ENCODE data around the gene DAB2IP. TPM values are rescaled to one million over a fixed set of nuclear protein-coding genes. Genes with fewer than 3 reads are reported as not detected.

The DAB2IP gene
- total and polyA plus RNA-seq, 9 donors = 26.3 to 49.0 (median 39.3) TPM

- Histone ChIP-seq H3K4me3 (ENCODE audit: low read length) (no peak overlapping the region), H3K9me3 (replicated peaks; ENCODE audit: control insufficient read depth, low read depth, low read length) (no peaks in the 10 kb centered on the region), H3K36me3 (ENCODE audit: control insufficient read depth, insufficient read depth, low read length) (peaks cover 53% of the 10 kb centered on the region), H3K27ac (ENCODE audit: low read length) (no peak overlapping the region), H3K4me1 (ENCODE audit: control insufficient read depth, insufficient read depth, low read length) (peaks cover 20% of the 10 kb centered on the region), H3K27me3 (ENCODE audit: control insufficient read depth, insufficient read depth, low read length) (no peaks in the 10 kb centered on the region)
- no peak for DNase-seq
- 87% methylated on average over 3 of the region's 7 CpGs for WGBS (ENCODE audit: insufficient coverage)
Measured at GRCh38 chr9:121679901-121680635, 28.6 kb downstream of the DAB2IP start.

- WGBS (ENCODE audit: insufficient coverage) = 91% methylated on average over 5 of the region's 7 CpGs
- H3K4me3 ChIP-seq (ENCODE audit: low read length) = no peak overlapping the region
- H3K36me3 ChIP-seq (ENCODE audit: control insufficient read depth, insufficient read depth, low read length) = peaks cover 63% of the 10 kb centered on the region
- DNase-seq = no peak
- no peaks in the 10 kb centered on the region for H3K27me3 ChIP-seq (ENCODE audit: control insufficient read depth, insufficient read depth, low read length)
- H3K9me3 ChIP-seq (replicated peaks; ENCODE audit: control insufficient read depth, low read depth, low read length) = no peaks in the 10 kb centered on the region
- peaks cover 11% of the 10 kb centered on the region for H3K4me1 ChIP-seq (ENCODE audit: control insufficient read depth, insufficient read depth, low read length)
- no peak overlapping the region for H3K27ac ChIP-seq (ENCODE audit: low read length)
Measured at GRCh38 chr9:121681404-121681803, 30.0 kb downstream of the DAB2IP start.

GRCh38 chr9:121682201-121682600 is 30.8 kb downstream of the DAB2IP start:
- Histone ChIP-seq H3K27me3 (ENCODE audit: control insufficient read depth, insufficient read depth, low read length) (no peaks in the 10 kb centered on the region), H3K4me3 (ENCODE audit: low read length) (no peak overlapping the region), H3K27ac (ENCODE audit: low read length) (no peak overlapping the region), H3K36me3 (ENCODE audit: control insufficient read depth, insufficient read depth, low read length) (peaks cover 63% of the 10 kb centered on the region), H3K4me1 (ENCODE audit: control insufficient read depth, insufficient read depth, low read length) (peaks cover 12% of the 10 kb centered on the region), H3K9me3 (replicated peaks; ENCODE audit: control insufficient read depth, low read depth, low read length) (no peaks in the 10 kb centered on the region)
- 55% methylated on average over 5 of the region's 6 CpGs for WGBS (ENCODE audit: insufficient coverage)
- no peak for DNase-seq

- H3K9me3 ChIP-seq (replicated peaks; ENCODE audit: control insufficient read depth, low read depth, low read length) = no peaks in the 10 kb centered on the region
- WGBS (ENCODE audit: insufficient coverage) = 40% methylated on average over 3 of the region's 5 CpGs
- no peak overlapping the region for H3K4me3 ChIP-seq (ENCODE audit: low read length)
- H3K27me3 ChIP-seq (ENCODE audit: control insufficient read depth, insufficient read depth, low read length) = no peaks in the 10 kb centered on the region
- DNase-seq = no peak
- no peak overlapping the region for H3K27ac ChIP-seq (ENCODE audit: low read length)
- H3K4me1 ChIP-seq (ENCODE audit: control insufficient read depth, insufficient read depth, low read length) = peaks cover 13% of the 10 kb centered on the region
- peaks cover 64% of the 10 kb centered on the region for H3K36me3 ChIP-seq (ENCODE audit: control insufficient read depth, insufficient read depth, low read length)
Measured at GRCh38 chr9:121682926-121683515, 31.6 kb downstream of the DAB2IP start.

- H3K4me3 ChIP-seq (ENCODE audit: low read length) = no peak overlapping the region
- DNase-seq = no peak
- H3K27ac ChIP-seq (ENCODE audit: low read length) = no peak overlapping the region
- H3K4me1 ChIP-seq (ENCODE audit: control insufficient read depth, insufficient read depth, low read length) = peaks cover 13% of the 10 kb centered on the region
- no peaks in the 10 kb centered on the region for H3K27me3 ChIP-seq (ENCODE audit: control insufficient read depth, insufficient read depth, low read length)
- WGBS (ENCODE audit: insufficient coverage) = 83% methylated on average over 1 of the region's 1 CpG
- H3K36me3 ChIP-seq (ENCODE audit: control insufficient read depth, insufficient read depth, low read length) = peaks cover 64% of the 10 kb centered on the region
- H3K9me3 ChIP-seq (replicated peaks; ENCODE audit: control insufficient read depth, low read depth, low read length) = no peaks in the 10 kb centered on the region
Measured at GRCh38 chr9:121683652-121684051, 32.2 kb downstream of the DAB2IP start.

GRCh38 chr9:121684381-121685145 is 33.1 kb downstream of the DAB2IP start:
- Histone ChIP-seq H3K9me3 (replicated peaks; ENCODE audit: control insufficient read depth, low read depth, low read length) (no peaks in the 10 kb centered on the region), H3K27ac (ENCODE audit: low read length) (no peak overlapping the region), H3K27me3 (ENCODE audit: control insufficient read depth, insufficient read depth, low read length) (no peaks in the 10 kb centered on the region), H3K4me1 (ENCODE audit: control insufficient read depth, insufficient read depth, low read length) (peaks cover 13% of the 10 kb centered on the region), H3K4me3 (ENCODE audit: low read length) (no peak overlapping the region), H3K36me3 (ENCODE audit: control insufficient read depth, insufficient read depth, low read length) (peaks cover 56% of the 10 kb centered on the region)
- 65% methylated on average over 16 of the region's 19 CpGs for WGBS (ENCODE audit: insufficient coverage)
- DNase-seq = no peak

- peaks cover 16% of the 10 kb centered on the region for H3K4me1 ChIP-seq (ENCODE audit: control insufficient read depth, insufficient read depth, low read length)
- peaks cover 49% of the 10 kb centered on the region for H3K36me3 ChIP-seq (ENCODE audit: control insufficient read depth, insufficient read depth, low read length)
- H3K4me3 ChIP-seq (ENCODE audit: low read length) = no peak overlapping the region
- no peak for DNase-seq
- no peak overlapping the region for H3K27ac ChIP-seq (ENCODE audit: low read length)
- no peaks in the 10 kb centered on the region for H3K9me3 ChIP-seq (replicated peaks; ENCODE audit: control insufficient read depth, low read depth, low read length)
- H3K27me3 ChIP-seq (ENCODE audit: control insufficient read depth, insufficient read depth, low read length) = no peaks in the 10 kb centered on the region
- WGBS (ENCODE audit: insufficient coverage) = 83% methylated on average over 6 of the region's 14 CpGs
Measured at GRCh38 chr9:121685146-121685794, 33.8 kb downstream of the DAB2IP start.

GRCh38 chr9:121685795-121686377 is 34.5 kb downstream of the DAB2IP start:
- no peak overlapping the region for H3K4me3 ChIP-seq (ENCODE audit: low read length)
- H3K36me3 ChIP-seq (ENCODE audit: control insufficient read depth, insufficient read depth, low read length) = peaks cover 49% of the 10 kb centered on the region
- H3K27ac ChIP-seq (ENCODE audit: low read length) = no peak overlapping the region
- H3K27me3 ChIP-seq (ENCODE audit: control insufficient read depth, insufficient read depth, low read length) = no peaks in the 10 kb centered on the region
- H3K9me3 ChIP-seq (replicated peaks; ENCODE audit: control insufficient read depth, low read depth, low read length) = no peaks in the 10 kb centered on the region
- no peak for DNase-seq
- 92% methylated on average over 3 of the region's 3 CpGs for WGBS (ENCODE audit: insufficient coverage)
- H3K4me1 ChIP-seq (ENCODE audit: control insufficient read depth, insufficient read depth, low read length) = peaks cover 19% of the 10 kb centered on the region

GRCh38 chr9:121686930-121687541 is 35.6 kb downstream of the DAB2IP start:
- Histone ChIP-seq H3K9me3 (replicated peaks; ENCODE audit: control insufficient read depth, low read depth, low read length) (no peaks in the 10 kb centered on the region), H3K27ac (ENCODE audit: low read length) (peak overlapping the region; percentile 42), H3K4me3 (ENCODE audit: low read length) (no peak overlapping the region), H3K4me1 (ENCODE audit: control insufficient read depth, insufficient read depth, low read length) (peaks cover 25% of the 10 kb centered on the region), H3K36me3 (ENCODE audit: control insufficient read depth, insufficient read depth, low read length) (peaks cover 38% of the 10 kb centered on the region), H3K27me3 (ENCODE audit: control insufficient read depth, insufficient read depth, low read length) (no peaks in the 10 kb centered on the region)
- DNase-seq = peak; percentile 60
- 54% methylated on average over 2 of the region's 3 CpGs for WGBS (ENCODE audit: insufficient coverage)

All from muscle of leg (tissue), 11 donors.